Mammary epithelial cell (primary cell): ENCODE data around the gene PARP12.

Experiments used
- CTCF ChIP-seq, 2 donors: IDR thresholded peaks in 1 of 2; conservative IDR thresholded peaks in 1 of 2; 2 replicates each; pipeline ENCODE4 v1.5.1; 2011 to 2012; ENCODE audit warnings: inconsistent platforms in 2 of 2, low read length in 2 of 2, mild to moderate bottlenecking in 2 of 2, control low read depth in 1 of 2, low read depth in 1 of 2; ENCODE audit not compliant: insufficient read depth in 1 of 2; ENCODE audit errors: extremely low read depth in 1 of 2
- EZH2 ChIP-seq: IDR thresholded peaks from 2 replicates; pipeline ENCODE4 v1.6.1; 2012; ENCODE audit warnings: low read length, inconsistent platforms, borderline replicate concordance

GRCh38 chr7:140005754-140006503 is 56.8 kb downstream of the PARP12 start:
- no peak for TF ChIP-seq CTCF (conservative IDR thresholded peaks at IDR 0.05 in 1 of 2, IDR thresholded peaks at IDR 0.05 in 1 of 2; ENCODE audit: extremely low read depth in 1 of 2, insufficient read depth in 1 of 2, low read depth in 1 of 2, low read length in 2 of 2)
- no peak for TF ChIP-seq EZH2
